NCI-H1930 (cell line): ENCODE measurements around the gene RASSF10.

ENCODE experiments used
- DNase-seq, 2 experiments: peaks; one replicate each; lab custom pipeline; 2025; lab: John Stamatoyannopoulos, UW

RASSF10 gene

GRCh38 chr11:13008625-13009475, at the start of gene RASSF10:
RASSF10 (plus strand) TSS chr11:13009316; CDS start chr11:13009577, 261 bp downstream.
- peak; percentile 57 to 65 for DNase-seq

GRCh38 chr11:12961615-12962014, 47.5 kb upstream of the RASSF10 start:
- DNase-seq: no peak

DNA sequence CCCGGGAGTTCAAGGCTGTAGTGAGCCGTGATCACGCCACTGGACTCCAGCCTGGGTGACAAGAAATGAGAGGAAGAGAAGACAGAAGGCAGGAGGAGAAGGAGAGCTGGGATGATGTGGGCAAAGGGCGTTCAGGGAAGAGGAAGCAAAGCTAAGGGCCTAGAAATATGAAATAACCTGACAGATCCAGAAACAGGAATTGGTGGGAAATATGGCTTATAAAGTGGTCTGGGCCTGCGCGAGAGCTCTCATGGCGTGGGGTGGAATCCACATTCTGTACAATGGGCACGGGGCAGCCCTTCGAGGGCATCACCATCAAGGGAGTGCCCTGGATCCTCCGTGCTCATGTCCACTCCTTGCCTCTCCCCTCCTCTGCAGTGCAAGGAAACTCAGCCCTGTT, 46.8 kb upstream of the RASSF10 start:
- no peak for DNase-seq

GRCh38 chr11:12963051-12963450, 46.1 kb upstream of the RASSF10 start:
- no peak for DNase-seq

GRCh38 chr11:12963792-12964536, 45.2 kb upstream of the RASSF10 start:
- DNase-seq: peak; percentile 45 to 60

GRCh38 chr11:12964650-12965049, 44.5 kb upstream of the RASSF10 start:
- DNase-seq: no peak

GRCh38 chr11:12966002-12966401, 43.1 kb upstream of the RASSF10 start:
- DNase-seq: no peak

GRCh38 chr11:12968101-12968500, 41.0 kb upstream of the RASSF10 start:
- no peak for DNase-seq

DNA sequence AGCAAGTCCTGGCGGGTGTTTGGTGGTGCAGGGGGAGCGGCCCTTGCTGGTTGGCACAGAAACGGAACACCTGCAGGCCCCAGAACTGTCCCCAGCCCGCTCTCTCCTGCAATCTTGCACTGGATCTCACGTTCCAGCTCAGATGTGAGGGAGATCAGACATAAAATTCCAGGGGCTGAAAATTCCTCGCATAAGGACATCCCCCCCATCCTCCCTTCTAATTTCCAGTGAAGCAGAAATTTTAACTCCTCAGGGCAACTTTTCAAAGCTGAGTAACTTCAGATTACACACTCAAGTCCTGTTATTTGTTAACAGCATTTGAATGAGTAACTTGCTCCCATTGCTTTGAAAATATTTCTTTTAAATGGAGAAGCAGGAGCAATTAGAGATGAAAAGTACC, 40.3 kb upstream of the RASSF10 start:
- no peak for DNase-seq

DNA sequence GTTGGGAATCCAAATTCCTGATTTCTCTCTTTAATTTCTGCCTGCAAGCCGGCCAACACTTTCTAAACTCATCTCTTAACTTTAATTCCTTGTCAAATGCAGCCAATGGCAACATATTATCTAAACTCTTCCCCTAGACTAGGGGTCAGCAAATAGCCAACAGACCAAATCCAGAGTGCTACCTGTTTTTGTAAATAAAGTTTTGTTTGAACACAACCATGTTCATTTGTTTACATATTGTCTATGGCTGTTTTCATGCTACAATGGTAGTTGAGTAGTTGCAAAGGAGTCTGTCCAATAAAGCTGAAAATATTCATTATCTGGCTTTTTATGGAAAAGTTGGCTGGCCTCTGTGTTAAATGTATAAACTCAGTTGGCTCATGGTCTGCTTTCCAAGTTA, 37.2 kb upstream of the RASSF10 start:
- no peak for DNase-seq

GRCh38 chr11:12973528-12974181, 35.5 kb upstream of the RASSF10 start:
- no peak for DNase-seq

DNA sequence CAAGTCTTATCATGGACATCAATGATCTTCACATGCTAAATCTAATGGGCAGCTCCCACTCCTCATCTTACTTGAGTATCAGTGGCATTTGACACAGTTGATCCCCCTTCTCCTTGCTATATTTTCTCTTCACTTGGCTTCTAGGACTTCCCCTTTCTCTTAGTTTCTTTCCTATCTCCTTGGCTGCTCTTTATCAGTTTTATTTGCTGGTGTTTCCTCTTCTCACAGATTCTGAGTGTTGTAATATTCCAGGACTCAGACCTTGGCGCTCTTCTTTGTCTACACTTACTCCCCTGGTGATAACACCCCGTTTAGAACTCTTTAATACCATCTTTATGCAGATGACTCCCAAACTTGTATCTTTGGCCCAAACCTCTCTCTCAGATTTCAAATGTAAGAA, 33.9 kb upstream of the RASSF10 start:
- no peak for DNase-seq

DNA sequence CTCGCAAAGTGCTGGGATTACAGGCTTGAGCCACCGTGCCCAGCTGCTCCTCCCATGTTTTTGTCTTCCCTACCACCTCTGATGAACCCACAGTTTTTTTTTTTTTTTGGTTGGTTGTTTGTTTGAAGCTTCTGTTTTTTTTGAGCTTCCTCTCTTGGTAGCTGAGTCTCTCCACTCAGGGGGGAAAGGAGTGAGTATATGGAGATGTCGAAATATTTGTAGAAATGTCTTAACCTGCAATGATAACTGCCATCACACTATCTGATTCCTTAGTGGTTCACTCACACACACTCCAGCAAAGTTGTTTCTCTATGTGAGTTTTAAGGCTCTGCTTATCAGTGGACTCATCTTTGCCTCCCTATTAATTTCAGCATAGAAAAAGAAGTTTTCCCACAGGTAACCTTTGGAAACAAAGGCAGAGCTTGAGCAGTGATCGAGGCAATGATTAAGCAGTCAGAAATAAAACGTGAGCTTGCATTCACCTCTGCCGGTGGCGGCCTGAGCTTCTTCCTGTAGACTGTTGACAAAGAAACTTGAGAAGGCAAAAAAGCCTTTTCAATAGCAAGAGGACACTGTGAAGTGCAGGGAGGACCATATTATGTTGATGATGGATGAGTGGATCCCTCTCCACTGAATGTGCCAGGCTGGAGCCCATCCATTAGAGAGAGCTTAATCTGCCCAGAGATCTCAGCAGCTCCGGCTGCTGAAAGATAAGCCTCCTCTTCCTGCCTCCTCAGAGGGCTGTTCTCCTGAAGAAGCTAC, 29.0 kb upstream of the RASSF10 start:
- no peak for DNase-seq

DNA sequence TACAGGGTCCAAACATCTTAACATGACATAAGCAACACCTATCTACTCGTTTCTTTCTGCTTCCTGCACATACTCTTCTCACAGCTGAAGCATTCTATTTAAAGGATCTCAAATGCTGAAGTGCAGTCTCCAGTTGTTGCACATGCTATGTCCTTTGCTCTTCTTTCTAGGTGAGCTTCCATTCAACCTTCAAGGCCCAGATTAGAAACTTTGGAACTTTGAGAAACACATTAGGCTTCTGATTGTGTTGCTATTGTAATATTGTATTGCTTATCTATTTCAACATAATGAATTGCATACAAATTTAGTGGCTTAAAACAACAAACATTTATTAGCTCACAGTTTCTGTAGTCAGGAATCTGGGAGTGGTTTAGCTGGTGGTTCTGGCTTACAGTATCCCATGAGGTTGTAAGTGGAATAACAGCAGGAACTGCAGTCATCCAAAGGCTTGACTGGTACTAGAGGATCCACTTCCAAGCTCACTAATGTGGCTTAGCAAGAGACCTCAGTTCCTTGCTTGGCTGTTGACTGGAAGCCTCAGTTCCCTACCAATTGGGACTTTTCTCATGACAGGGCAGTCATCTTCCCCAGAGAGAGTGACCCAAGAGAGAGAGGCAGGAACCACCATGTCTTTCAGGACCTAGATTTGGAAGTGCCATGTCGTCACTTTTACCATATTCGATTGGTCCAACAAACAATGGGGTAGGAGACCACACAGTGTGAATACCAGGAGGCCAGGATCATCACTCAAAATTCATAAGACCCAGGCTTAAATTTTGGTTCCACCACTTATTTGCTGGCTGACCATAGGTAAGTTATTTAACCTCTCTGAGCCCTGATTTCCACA, 27.2 kb upstream of the RASSF10 start:
- no peak for DNase-seq

GRCh38 chr11:12983336-12983735, 25.8 kb upstream of the RASSF10 start:
- no peak for DNase-seq

DNA sequence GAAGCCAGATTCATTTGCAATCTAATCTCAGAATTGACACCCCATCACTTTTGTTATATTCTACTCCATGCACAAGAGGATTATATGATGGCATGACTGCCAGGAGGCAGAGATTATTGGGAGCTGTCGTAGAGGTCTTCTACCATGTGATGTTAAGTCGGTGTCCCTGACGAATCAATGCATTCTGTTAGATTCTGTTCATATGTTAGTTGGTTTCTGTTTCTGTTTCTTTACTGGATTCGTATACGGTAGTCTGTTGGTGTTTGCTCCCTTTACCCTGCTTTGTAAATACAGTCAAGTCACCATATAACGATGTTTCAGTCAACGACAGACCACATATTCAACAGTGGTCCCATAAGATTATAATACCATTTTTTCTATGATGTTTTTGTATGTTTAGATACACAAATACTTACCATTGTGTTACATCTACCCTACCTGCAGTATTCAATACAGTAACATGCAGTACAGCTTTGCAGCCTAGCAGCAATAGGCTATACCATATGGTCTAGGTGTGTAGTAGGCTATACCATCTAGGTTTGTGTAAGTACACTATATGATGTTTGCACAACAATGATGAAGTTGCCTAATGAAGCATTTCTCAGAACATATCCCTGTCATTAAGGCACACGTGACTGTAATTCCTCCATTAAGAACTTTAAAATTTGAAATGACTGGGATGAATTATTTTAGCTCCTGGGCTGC, 22.8 kb upstream of the RASSF10 start:
- DNase-seq: no peak

DNA sequence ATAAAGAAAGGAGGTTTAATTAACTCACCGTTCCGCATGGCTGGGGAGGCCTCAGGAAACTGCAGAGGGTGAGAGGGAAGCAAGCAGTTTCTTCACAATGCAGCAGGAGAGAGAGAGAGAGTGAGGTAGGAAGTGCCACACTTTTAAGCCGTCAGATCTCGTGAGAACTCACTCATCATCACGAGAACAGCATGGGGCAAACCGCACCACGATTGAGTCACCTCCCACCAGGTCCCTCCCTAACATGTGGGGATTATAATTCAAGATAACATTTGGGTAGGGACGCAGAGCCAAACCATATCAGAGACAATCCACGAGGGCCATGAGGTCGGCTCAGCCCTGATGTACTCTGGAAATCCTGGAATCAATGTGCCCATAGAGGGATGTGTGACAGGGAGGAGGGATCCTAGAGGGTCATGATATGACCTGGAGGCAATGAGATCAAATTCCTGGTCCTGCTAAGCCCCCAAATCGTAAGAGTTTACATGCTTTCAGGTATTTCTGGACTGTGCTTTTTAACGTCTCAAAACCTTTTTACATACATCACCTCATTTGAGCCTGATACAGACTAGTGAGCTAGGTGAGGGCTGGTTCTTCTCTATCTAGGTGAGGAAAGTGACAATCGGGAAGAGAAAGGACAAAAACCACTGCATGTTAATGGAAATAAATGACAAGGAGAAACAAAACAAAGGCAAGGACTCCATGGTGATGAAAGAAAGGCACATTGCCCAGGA, 19.5 kb upstream of the RASSF10 start:
- no peak for DNase-seq

DNA sequence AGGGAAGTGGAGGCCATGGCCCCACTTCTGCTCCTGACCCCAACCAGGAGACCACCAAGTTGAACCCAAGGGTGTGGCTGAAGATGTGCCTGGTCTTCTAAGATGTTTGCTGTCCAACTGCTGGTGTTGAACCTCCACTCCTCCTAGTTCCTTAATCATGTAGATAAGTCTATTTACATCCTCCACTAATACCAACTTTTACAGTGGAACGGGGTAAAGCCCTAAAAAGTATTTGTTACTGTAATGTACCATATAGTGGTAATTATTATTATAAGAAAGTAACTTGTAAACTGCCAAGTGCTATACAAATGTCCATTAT, 19.0 kb upstream of the RASSF10 start:
- no peak for DNase-seq

DNA sequence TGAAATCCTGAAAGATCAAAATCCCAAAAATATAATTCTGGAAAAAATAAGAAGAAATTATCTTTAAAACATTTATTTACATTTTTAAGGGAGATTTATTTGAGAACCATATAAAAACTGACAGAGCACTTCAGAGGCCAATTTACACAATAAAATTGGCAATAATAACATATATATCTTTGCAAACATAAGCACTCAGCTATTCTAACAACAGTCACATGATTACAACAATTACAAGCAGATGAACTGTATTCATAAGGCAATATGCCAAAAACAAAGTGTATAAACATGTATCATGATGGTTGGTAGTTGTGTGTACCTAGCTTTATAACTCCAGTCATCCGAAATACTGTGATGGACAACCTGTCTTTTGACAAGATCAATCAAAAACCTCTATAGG, 17.7 kb upstream of the RASSF10 start:
- no peak for DNase-seq

GRCh38 chr11:12993626-12994025, 15.5 kb upstream of the RASSF10 start:
- DNase-seq: no peak
